A673 (cell line): ENCODE measurements around the gene KRT71.

ENCODE experiments used
- CTCF ChIP-seq: fragments of 300-800, 200-600 bp; sonication (generic); conservative IDR thresholded peaks from 2 replicates; pipeline ENCODE4 v1.5.1; 2017; ENCODE audit warnings: low read depth, mild to moderate bottlenecking, antibody characterized with exemption, low read length, moderate library complexity, mixed read lengths
- EZH2 ChIP-seq: fragments of 200-600 bp; sonication (generic); IDR thresholded peaks from 2 replicates; pipeline ENCODE4 v1.6.1; 2017; ENCODE audit warnings: borderline replicate concordance, low read depth, mild to moderate bottlenecking, mixed read lengths, antibody characterized with exemption, low read length; ENCODE audit not compliant: poor library complexity, severe bottlenecking

GRCh38 chr12:52514471-52515318 lies 38.2 kb downstream of the KRT71 start:
- TF ChIP-seq CTCF, result no peak
- no peak for TF ChIP-seq EZH2
